Measurements from ENCODE around the gene GGACT. TPM values are rescaled to one million over a fixed set of nuclear protein-coding genes. Genes with fewer than 3 reads are reported as not detected.
A peak's percentile ranks its signal among the peaks of the same experiment; 100 is the strongest.
"Not testable (repeated sequence)": the region's sequence is repeated elsewhere in the genome, so short reads cannot be mapped to it uniquely, and the experiment has no call there.

Gene GGACT
- total RNA-seq: 1 to 10 TPM; 4.8 to 5.0 TPM
- long read RNA-seq, donor 1, partial matches to known transcripts: 0 of 1 reads
- long read RNA-seq, donor 1, other reads (novel, unspliced or antisense): 0 of 1 reads
- long read RNA-seq, donor 2, partial matches to known transcripts: 1 of 6 reads
- long read RNA-seq, donor 2, other reads (novel, unspliced or antisense): 5 of 6 reads

DNA sequence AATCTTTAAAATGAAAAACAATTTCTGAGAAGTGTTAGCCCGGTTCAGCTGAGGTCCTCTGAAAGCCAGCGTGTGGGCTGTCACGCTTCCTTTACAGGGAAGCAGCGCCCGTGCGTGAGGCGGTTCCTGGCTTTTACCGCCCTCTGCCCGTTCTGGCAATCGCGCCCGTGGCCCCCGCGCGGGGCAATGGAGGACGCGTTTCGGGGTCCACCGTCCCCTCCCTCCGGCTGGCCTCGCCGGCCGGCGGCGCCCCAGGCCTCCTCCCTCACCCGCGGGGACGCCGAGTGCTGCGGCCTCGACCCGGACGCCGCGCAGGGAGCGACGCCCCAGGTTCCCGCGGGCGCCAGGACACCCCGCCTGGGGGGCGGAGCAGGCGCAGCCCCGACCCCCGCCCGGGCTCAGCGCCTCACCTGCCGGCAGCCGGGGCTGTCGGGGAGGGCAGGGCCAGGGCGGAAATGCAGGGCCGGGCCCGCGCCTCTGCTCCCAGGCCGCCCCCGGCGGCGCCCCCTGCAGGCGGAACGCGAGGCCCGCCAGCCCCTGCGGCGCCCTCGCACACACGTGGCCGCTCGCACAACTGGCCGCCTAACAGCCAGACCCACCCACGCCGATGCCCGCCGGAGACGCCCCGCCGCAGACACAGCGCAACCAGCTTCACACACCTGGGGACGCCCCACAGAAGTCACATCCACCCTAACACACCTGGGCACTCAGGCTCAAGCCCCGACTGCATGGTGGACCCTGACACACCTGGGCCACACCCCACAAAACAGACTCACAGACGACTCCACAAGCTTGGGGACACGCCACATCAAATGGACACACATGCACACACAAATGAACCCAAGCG lies at the start of gene GGACT:
Gene GGACT (minus strand): TSS at position 459 of the 847 bp plus-strand sequence. CDS start 56,198 bp downstream, outside the sequence.
- intact Hi-C loops (cut with DNase I): no loop called here
- DNase-seq (ENCODE audit: low spot score): peak; percentile 92

DNA sequence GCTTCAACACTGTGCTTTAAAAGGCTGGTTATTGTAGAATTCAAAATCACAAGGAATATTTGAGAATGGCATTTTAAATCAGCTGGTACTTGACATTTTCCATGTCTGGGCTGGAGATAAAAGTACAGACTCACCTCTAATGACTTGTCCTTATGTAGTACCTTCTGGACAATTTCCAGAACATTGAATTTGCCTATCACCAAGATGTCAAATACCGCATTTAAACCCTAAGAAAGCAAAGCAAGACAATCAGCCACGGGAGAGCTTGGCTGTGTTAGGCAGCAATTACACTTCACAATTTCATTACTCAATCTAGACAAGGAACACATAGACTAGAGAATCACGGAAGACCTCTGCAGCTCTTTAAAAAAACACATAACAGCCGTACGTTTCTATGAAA lies 49.2 kb upstream of the GGACT start:
- intact Hi-C loops (cut with DNase I): no loop called here
- no peak for DNase-seq (ENCODE audit: low spot score)

DNA sequence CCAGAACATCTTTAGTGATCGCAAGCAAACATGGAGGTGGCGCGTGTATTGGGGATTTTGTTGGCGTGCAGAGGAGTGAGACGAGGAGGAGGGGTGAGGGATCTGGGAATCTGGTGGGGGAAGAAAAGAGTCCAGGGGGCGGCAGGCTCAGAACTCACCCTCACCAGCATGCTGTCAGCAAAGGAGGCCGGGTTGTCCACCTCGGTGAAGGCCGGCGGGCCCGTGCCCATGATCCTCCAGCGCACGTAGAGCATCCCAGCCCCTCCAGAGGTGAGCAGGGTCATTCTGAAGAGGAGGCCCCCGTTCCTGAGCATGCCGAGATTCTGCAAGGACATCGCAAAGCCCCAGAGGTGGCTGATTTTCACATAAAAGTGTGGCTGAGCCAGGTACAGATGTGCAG lies 48.8 kb upstream of the GGACT start:
- intact Hi-C loops (cut with DNase I): no loop called here
- no peak for DNase-seq (ENCODE audit: low spot score)

- no peak for DNase-seq (ENCODE audit: low spot score)
- intact Hi-C loops (cut with DNase I): no loop called here
Observed at GRCh38 chr13:100636441-100636840, 47.9 kb upstream of the GGACT start.

GRCh38 chr13:100636004-100636403 lies 47.4 kb upstream of the GGACT start:
- no peak for DNase-seq (ENCODE audit: low spot score)
- intact Hi-C loops (cut with DNase I): no loop called here

GRCh38 chr13:100634696-100635095 lies 46.1 kb upstream of the GGACT start:
- no peak for DNase-seq (ENCODE audit: low spot score)
- intact Hi-C loops (cut with DNase I): no loop called here

- intact Hi-C loops (cut with DNase I): no loop called here
- no peak for DNase-seq (ENCODE audit: low spot score)
Observed at GRCh38 chr13:100633461-100633860, 44.9 kb upstream of the GGACT start.

DNA sequence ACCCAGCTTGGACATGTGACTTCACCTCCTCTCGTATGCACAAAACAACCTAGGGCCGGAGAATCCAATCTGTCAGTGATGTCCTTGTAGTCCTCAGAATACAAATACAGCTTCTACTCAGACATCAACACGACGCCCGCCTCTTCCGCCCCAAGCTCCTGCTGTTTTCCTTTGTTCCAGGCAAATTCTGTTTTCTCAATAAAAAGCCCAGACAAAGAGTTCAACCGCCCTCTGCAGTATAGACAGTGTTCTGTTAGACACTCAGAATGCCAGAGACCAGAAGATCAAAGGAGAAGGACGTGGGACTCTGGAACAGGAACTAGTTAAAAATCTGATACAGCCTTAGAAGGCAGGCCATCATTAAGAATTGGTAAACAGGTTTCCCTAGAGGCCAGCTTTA lies 42.0 kb upstream of the GGACT start:
- intact Hi-C loops (cut with DNase I): no loop called here
- no peak for DNase-seq (ENCODE audit: low spot score)

GRCh38 chr13:100627120-100627519 lies 38.5 kb upstream of the GGACT start:
- DNase-seq (ENCODE audit: low spot score): no peak
- intact Hi-C loops (cut with DNase I): no loop called here

DNA sequence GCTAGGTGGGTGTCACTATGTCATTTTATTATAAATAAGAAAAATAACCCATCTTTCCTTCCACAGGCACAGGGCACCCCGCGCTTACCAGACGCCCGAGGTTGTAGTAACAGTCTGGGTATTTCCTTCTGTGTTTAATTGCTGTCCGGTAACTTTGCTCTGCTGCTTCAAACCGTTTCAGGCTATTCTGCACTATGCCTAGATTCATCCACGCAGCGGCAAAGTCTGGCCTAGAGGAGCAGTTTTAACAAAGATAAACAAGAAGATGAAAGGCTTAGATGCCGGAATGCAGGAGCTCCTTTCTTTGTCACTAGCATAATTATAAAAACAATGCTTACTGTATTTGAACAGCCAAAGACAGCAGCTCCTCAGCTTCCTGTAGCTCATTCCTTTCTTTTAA lies 36.9 kb upstream of the GGACT start:
- intact Hi-C loops (cut with DNase I): no loop called here

GRCh38 chr13:100620792-100621191 lies 32.2 kb upstream of the GGACT start:
- intact Hi-C loops (cut with DNase I): no loop called here
- DNase-seq (ENCODE audit: low spot score): no peak

More for the DNA sequence above, 36.9 kb upstream of the GGACT start:
- DNase-seq (ENCODE audit: low spot score): no peak

DNA sequence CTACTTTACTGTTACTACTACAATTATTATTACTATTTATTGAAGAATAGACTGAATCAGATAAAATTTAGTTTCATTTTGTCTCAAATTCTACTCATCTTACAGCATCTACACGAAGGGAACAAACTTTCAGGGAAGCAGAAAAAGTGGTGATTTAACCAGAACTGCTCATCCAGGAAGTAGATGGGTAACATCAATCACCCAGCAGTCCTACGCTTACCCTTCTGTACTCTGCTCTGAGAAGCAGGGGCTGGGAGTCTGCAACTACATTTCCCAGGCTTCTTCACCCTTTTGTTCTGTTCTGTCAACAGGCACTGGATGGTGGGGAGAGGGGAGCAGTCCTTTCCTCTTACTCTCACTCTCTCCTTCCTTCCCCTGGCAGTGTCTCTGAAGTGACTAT lies 31.4 kb upstream of the GGACT start:
- intact Hi-C loops (cut with DNase I): no loop called here

DNA sequence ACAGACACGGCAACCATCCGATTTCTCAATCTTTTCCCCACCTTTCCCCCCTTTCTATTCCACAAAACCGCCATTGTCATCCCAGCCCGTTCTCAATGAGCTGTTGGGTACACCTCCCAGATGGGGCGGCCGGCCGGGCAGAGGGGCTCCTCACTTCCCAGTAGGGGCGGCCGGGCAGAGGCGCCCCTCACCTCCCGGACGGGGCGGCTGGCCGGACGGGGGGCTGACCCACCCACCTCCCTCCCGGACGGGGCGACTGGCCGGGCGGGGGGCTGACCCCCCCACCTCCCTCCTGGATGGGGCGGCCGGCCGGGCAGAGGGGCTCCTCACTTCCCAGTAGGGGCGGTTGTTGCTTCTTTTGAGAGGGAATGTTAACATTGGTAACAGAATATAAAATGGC lies 30.3 kb upstream of the GGACT start:
- DNase-seq (ENCODE audit: low spot score); intact Hi-C loops (cut with DNase I): not testable (repeated sequence)

More for the DNA sequence above, 31.4 kb upstream of the GGACT start:
- DNase-seq (ENCODE audit: low spot score): no peak

DNA sequence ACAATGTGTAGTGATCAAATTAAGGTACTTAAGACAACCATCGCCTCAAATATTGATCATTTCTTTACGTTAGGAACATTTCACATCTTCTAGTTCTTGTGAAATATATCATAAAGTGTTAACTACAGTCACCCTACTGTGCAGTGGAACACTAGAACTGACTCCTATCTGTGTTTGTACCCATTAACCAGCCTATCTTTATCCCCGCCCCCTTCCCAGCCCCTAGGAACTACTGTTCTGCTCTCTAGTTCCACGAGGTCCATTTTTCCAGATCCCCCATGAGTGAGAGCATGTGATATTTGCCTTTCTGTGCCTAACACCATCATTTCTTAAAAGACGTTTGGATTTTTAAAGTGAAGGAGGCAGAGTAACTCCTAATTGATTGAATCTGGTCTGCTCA lies 24.4 kb upstream of the GGACT start:
- intact Hi-C loops (cut with DNase I): no loop called here
- no peak for DNase-seq (ENCODE audit: low spot score)

DNA sequence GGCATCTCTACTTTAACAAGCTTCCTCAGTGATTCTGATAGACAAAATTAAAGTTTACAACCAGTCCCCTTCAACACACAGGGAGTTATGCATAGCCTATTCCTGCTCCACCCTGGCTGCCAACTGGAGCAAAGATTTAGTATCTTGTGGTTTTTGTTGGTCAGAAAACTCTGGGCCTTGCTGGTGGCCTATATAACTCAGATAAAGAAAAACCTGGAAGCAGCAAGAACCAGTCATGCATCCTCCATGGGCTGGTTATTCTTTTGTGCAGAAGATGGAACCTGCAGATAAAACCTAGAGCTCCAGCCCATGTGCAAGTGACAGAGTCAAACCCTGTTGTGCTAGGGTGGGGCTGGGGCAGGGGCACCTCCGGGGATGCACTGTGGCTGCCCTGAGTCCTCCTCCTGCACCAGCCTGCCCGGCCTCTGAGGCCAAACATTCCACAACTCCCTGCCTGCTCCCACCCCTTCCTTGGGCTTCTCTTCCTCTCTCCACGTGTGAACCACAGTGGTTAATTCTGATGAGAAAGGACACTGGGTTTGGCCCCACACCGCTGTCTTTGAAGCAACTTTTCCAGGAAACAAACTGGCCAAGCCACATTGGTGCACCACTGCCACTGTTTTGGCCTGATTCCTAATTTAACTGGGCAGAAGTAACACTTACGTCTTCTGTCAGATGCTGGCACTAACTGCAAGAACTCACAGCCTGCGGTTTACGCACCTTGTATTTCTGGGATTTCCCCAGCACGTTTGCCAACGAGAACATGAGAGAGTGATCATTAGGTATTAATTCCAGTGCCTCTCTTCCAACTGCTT lies 23.3 kb upstream of the GGACT start:
- no peak for DNase-seq (ENCODE audit: low spot score)
- intact Hi-C loops (cut with DNase I): no loop called here

GRCh38 chr13:100610391-100611347 lies 22.1 kb upstream of the GGACT start:
- no peak for DNase-seq (ENCODE audit: low spot score)
- intact Hi-C loops (cut with DNase I): no loop called here

DNA sequence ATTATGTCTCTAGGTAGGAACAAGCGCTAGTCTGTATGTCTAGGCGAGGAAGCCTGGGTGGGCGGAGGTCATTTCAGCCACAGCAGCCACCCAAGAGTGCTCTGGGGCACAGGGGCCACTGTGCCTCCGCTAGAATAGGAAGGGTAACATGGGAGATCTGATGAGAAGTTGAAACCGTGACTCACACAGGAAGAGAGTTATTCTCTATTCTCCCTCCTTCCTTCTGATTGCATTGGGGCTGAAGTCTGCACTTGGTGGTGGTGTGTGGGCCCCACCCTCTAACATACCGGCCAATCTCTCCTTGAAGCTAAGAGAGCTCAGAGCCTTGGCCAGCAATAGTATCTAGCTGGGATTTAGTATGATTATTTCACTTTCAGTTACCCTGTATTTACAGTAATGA lies 20.3 kb upstream of the GGACT start:
- no peak for DNase-seq (ENCODE audit: low spot score)
- intact Hi-C loops (cut with DNase I): no loop called here

DNA sequence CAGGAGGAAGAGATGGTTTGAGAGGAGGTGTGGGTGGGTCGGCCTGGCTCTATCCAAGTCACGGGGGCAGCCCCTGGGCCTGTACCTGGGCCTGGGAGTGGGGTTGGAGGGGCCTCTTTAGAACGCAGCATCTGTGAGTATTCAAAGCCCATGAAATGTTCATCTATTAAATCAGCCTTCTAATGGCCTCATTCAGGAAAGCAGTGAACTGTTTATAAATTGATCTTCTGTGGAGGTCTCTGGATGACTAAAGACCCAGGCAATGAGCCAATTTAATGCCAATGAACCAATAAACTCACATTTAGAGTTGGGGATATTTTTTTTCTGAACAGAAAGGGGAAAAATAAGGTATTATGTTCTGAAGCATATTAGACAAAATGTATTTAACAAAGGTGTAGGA lies 19.9 kb upstream of the GGACT start:
- DNase-seq (ENCODE audit: low spot score): no peak
- intact Hi-C loops (cut with DNase I): no loop called here
